Brain microvascular endothelial cell (primary cell): Measurements from ENCODE around the gene PRPF6.

Source experiments
- DNase-seq: peaks from one replicate; pipeline ENCODE4 v3.0.0-alpha.2; 2020
- H3K27ac ChIP-seq: fragments of 250-450 bp; sonication (Bioruptor Pico); 2 replicates; pipeline ENCODE4 v1.5.1; 2020; ENCODE audit warnings: mild to moderate bottlenecking, moderate library complexity
- H3K27me3 ChIP-seq: fragments of 250-450 bp; sonication (Bioruptor Pico); replicated peaks from 2 replicates; pipeline ENCODE4 v1.5.1; 2020; ENCODE audit warnings: mild to moderate bottlenecking
- H3K36me3 ChIP-seq: fragments of 250-450 bp; sonication (Bioruptor Pico); replicated peaks from 2 replicates; pipeline ENCODE4 v1.5.1; 2020; ENCODE audit warnings: mild to moderate bottlenecking
- H3K4me3 ChIP-seq: 2 replicates; pipeline ENCODE4 v1.5.1; 2011; ENCODE audit warnings: low read depth, mild to moderate bottlenecking, control low read depth, low read length, moderate library complexity
- CTCF ChIP-seq: IDR thresholded peaks from 2 replicates; pipeline ENCODE4 v1.5.1; 2011; ENCODE audit warnings: low read depth, mild to moderate bottlenecking, moderate library complexity, low read length, control low read depth, inconsistent platforms; ENCODE audit errors: missing control alignments
- in situ Hi-C: cut with HindIII; loops from 2 replicates; pipeline ENCODE4 v1.10.0; 2017; ENCODE audit warnings: low sequenced_read_pairs, low pct_ligation_motif_present

The PRPF6 gene

DNA sequence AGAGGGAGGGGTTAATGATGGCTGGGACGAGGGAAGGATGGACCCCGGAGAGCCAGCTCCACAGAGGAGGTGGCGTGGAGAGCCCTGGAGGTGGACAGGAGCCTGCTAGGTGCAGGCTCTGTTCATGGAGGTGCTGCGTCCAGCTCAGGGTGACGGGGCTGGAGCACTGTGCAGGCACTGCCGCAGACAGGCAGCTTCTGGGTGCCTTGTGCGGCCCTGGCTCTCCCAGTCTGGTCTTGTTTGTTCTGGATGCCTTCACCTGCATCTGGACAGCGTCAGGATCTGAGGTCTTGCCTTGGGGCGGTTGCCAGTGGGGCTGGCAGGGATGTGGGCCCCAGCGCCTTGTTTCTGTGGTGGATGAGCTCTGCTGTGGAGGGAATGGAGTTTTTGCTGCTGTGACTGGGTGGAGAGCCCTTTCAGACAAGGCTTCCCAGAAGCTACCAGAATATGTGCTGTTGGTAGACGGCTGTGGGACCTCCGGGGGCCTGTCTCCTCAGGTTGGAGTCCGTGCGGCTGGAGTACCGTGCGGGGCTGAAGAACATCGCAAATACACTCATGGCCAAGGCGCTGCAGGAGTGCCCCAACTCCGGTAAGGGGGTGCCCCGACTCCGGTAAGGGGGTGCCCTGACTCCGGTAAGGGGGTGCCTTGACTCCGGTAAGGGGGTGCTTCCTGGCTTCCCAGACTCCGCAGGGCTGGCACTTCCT, 47.2 kb downstream of the PRPF6 start:
- in situ Hi-C loops = no loop called here
- no peak for DNase-seq
- H3K27me3 ChIP-seq = no peaks in the 10 kb centered on the region
- no peak overlapping the region for H3K27ac ChIP-seq
- TF ChIP-seq CTCF = no peak
- no peak overlapping the region for H3K4me3 ChIP-seq
- H3K36me3 ChIP-seq = peaks cover 73% of the 10 kb centered on the region

GRCh38 chr20:64029293-64030117, 48.6 kb downstream of the PRPF6 start:
- no peak overlapping the region for H3K27ac ChIP-seq
- no peaks in the 10 kb centered on the region for H3K27me3 ChIP-seq
- in situ Hi-C loops = no loop called here
- no peak for DNase-seq
- no peak for TF ChIP-seq CTCF
- no peak overlapping the region for H3K4me3 ChIP-seq
- H3K36me3 ChIP-seq = peaks cover 67% of the 10 kb centered on the region

DNA sequence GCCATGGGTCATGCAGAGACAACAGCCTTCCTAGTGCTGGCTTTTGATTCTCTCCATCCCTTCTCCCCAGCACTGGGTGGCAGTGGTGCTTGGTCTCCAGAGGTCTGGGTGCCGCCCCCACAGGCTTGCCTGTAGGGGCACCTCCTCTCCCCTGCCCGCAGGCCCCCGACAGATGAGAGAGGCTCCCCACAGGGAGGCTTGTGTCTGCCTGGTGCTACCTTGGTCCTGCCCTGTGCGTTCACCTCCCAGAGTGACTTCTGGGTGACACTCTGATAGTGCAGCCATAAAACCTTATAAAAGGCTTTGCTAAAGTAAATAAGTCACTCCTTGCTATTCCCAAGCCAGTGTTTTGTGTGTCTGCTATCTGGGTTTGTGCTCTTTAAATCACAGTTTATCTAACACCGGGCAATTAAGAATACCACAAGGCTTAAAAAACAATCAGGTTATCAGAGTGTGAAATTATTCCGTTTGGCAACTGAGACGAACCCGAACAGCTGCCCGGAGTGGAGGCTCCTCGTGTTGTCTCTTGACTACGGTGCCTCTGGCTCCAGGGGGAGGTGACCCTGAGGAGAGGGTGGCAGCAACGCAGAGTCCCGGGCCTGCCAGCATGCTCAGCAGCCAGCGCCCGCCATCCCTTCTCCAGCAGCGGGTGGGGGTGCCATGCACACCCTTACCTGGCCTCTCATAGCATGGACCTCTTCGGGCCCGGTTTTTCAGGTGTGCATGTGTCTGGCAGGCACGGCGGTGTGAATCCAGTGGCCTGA, 49.6 kb downstream of the PRPF6 start:
- Histone ChIP-seq H3K36me3 (peaks cover 57% of the 10 kb centered on the region), H3K27ac (no peak overlapping the region), H3K4me3 (no peak overlapping the region), H3K27me3 (no peaks in the 10 kb centered on the region)
- no peak for DNase-seq
- no peak for TF ChIP-seq CTCF
- in situ Hi-C loops = no loop called here

GRCh38 chr20:64031822-64032314, 50.9 kb downstream of the PRPF6 start:
- TF ChIP-seq CTCF = no peak
- H3K27ac ChIP-seq = no peak overlapping the region
- H3K36me3 ChIP-seq = peaks cover 43% of the 10 kb centered on the region
- no peak overlapping the region for H3K4me3 ChIP-seq
- DNase-seq = no peak
- in situ Hi-C loops = no loop called here
- no peaks in the 10 kb centered on the region for H3K27me3 ChIP-seq

DNA sequence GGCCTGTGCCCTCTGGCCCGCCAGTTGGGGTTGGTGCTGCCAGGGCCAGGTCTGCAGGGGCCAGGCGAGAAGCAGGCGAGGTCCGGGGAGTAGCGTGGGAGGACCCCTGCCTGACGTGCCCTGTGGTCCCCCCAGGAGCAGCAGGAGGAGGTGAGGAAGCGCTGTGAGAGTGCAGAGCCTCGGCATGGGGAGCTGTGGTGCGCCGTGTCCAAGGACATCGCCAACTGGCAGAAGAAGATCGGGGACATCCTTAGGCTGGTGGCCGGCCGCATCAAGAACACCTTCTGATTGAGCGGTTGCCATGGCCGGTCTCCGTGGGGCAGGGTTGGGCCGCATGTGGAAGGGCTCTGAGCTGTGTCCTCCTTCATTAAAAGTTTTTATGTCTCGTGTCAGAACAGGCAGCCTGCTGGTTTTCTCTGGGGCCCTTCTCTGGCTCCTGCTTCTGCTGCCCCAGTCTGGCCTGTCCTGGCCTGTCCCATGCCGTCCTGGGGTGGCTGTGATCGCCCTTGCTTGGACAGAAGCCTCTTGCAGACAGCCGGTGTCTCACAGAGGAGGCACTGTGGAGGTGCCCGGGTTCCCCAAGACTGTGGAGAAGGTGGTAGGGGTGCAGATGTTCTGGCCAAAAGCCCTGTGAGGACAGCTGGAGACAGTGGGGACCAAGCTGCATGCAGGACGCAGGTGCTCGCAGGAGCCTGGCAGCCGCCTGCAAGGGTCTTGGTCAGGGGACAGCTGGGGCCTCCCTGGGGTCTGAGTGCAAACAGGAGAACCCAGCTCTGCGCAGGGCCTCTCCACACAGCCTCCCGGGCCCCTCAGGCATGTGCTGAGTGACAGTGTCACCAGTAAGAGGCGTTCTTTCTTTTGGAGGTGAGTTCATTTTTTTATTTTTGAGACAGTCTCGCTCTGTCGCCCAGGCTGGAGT, 52.0 kb downstream of the PRPF6 start:
- Histone ChIP-seq H3K36me3 (peaks cover 35% of the 10 kb centered on the region), H3K27ac (no peak overlapping the region), H3K27me3 (no peaks in the 10 kb centered on the region), H3K4me3 (no peak overlapping the region)
- DNase-seq = no peak
- in situ Hi-C loops = no loop called here
- TF ChIP-seq CTCF = no peak
